ENCODE measurements around the gene GSTT4. TPM values are rescaled to one million over a fixed set of nuclear protein-coding genes. Genes with fewer than 3 reads are reported as not detected.

Gene GSTT4
- total and polyA plus RNA-seq, 2 of the 13 experiments (the other 11 are each of a cell fraction or from before 2014, with no cell fraction given), result 0.59 to 0.62 TPM

GRCh38 chr22:24008381-24009226 is 3.4 kb upstream of the GSTT4 start (continued):
- TF ChIP-seq ZNF431 (CRISPR knock-in tag; IDR thresholded peaks at IDR 0.05; ENCODE audit: borderline replicate concordance, low read depth) (no peak), PTBP1 (IDR thresholded peaks at IDR 0.05; ENCODE audit: low read depth, low read length, poor library complexity, severe bottlenecking) (no peak), ZNF589 (CRISPR knock-in tag; conservative IDR thresholded peaks at IDR 0.05) (0 out of 2 replicates have a peak, but pooled peaks have one; percentile 26), ZNF562 (CRISPR knock-in tag; IDR thresholded peaks at IDR 0.05; ENCODE audit: borderline replicate concordance) (no peak), EEA1 (CRISPR knock-in tag; IDR thresholded peaks at IDR 0.05; ENCODE audit: borderline replicate concordance) (no peak), ARNTL (CRISPR knock-in tag; IDR thresholded peaks at IDR 0.05) (0 out of 2 replicates have a peak, but pooled peaks have one; percentile 9), KDM1A (CRISPR knock-in tag; IDR thresholded peaks at IDR 0.05) (no peak), ISL2 (CRISPR knock-in tag; IDR thresholded peaks at IDR 0.05) (no peak), BATF2 (CRISPR knock-in tag; IDR thresholded peaks at IDR 0.05) (no peak), ZHX1 (CRISPR knock-in tag; IDR thresholded peaks at IDR 0.05; ENCODE audit: low read depth) (no peak), PRDM10 (CRISPR knock-in tag; IDR thresholded peaks at IDR 0.05; ENCODE audit: low read depth) (no peak), ZNF773 (CRISPR knock-in tag; IDR thresholded peaks at IDR 0.05; ENCODE audit: borderline replicate concordance) (no peak), BORCS8-MEF2B (CRISPR knock-in tag; IDR thresholded peaks at IDR 0.05) (peak; percentile 5; the same call in 1 of the 2 replicates), ZNF121 (CRISPR knock-in tag; IDR thresholded peaks at IDR 0.05) (no peak), MXD4 (CRISPR knock-in tag; IDR thresholded peaks at IDR 0.05) (no peak), KAT8 (CRISPR knock-in tag; IDR thresholded peaks at IDR 0.05) (peak; percentile 60; the same call in 1 of the 2 replicates), SKI (IDR thresholded peaks at IDR 0.05; ENCODE audit: partially characterized antibody) (no peak), ZNF7 (CRISPR knock-in tag; IDR thresholded peaks at IDR 0.05) (no peak), ZNF484 (CRISPR knock-in tag; IDR thresholded peaks at IDR 0.05; ENCODE audit: borderline replicate concordance, low read depth) (no peak), ATF2 (CRISPR knock-in tag; IDR thresholded peaks at IDR 0.05) (no peak)

Measured in HepG2 (cell line).